ENCODE results near the gene TMEM134.

GRCh38 chr11:67483831-67484665 lies 15.0 kb upstream of the TMEM134 start:
- TF ChIP-seq CTCF (IDR thresholded peaks at IDR 0.05) (no peak), POLR2A (IDR thresholded peaks at IDR 0.05) (no peak)

Data from suprapubic skin (tissue), 3 donors.